H1 (cell line): ENCODE results near the gene QSOX1. TPM values are rescaled to one million over a fixed set of nuclear protein-coding genes. Genes with fewer than 3 reads are reported as not detected.

Experiments used
- CBX5 ChIP-seq: fragments of 300-800, 300-1000 bp; sonication (generic); IDR thresholded peaks from 2 replicates; pipeline ENCODE4 v1.7.1; 2016; ENCODE audit warnings: antibody characterized with exemption, low read length, low read depth
- EZH2 ChIP-seq: fragments of 200-600 bp; sonication (generic); IDR thresholded peaks from 2 replicates; pipeline ENCODE4 v1.7.1; 2012; ENCODE audit warnings: low read depth, mild to moderate bottlenecking, moderate library complexity, low read length, inconsistent platforms; ENCODE audit not compliant: severe bottlenecking
- FOSL1 ChIP-seq: IDR thresholded peaks from 2 replicates; pipeline ENCODE4 v1.6.1; 2011; ENCODE audit warnings: mild to moderate bottlenecking, low read depth, low read length, moderate library complexity; ENCODE audit not compliant: insufficient read depth
- GTF2F1 ChIP-seq: IDR thresholded peaks from 2 replicates; pipeline ENCODE4 v1.6.1; 2012; ENCODE audit warnings: low read depth, low read length, improper control_type of control experiment, borderline replicate concordance
- JUN ChIP-seq: IDR thresholded peaks from 2 replicates; pipeline ENCODE4 v1.6.1; 2011; ENCODE audit warnings: low read depth, mild to moderate bottlenecking, improper control_type of control experiment, low read length
- polyA plus RNA-seq, 7 experiments: library from polyadenylated mRNA; depleted of rRNA in 3 of 7; stranded (reverse) in 5 of 7; unstranded in 2 of 7; fragments of >200 nt in 5 of 7; fragments of 200-250 nt in 2 of 7; gene quantifications; 1 replicate in 5 of 7; 2 replicates in 1 of 7; 4 replicates in 1 of 7; pipeline versions ENCODE4 v1.2.1 to v1.2.3, GENCODE V29; 2011 to 2013; ENCODE audit warnings: missing spikeins in 2 of 7, mixed read lengths in 2 of 7
- total RNA-seq: library from RNA; stranded (reverse); fragmentation: NEBNext Ultra II Directional; extraction: Animal tissue kit (Norgen Biotek cat#: 25700); gene quantifications from 2 replicates; pipeline ENCODE4 v1.2.1, GENCODE V29; 2021

Gene QSOX1
- total and polyA plus RNA-seq, 2 of the 8 experiments (the other 6 are each of a cell fraction or from before 2014, with no cell fraction given), result 97.7 to 123 TPM

- no peak for TF ChIP-seq CBX5
- TF ChIP-seq FOSL1, result no peak
- no peak for TF ChIP-seq JUN
- TF ChIP-seq EZH2, result no peak
- TF ChIP-seq GTF2F1, result no peak
Observed at GRCh38 chr1:180247061-180247460, 92.4 kb downstream of the QSOX1 start (continued).
